HS-5 (cell line): ENCODE results near the gene CCDC59.

ENCODE experiments used
- DNase-seq: peaks from one replicate; pipeline ENCODE4 v3.0.0-alpha.2; 2012; ENCODE audit warnings: low read depth

CCDC59 gene

DNA sequence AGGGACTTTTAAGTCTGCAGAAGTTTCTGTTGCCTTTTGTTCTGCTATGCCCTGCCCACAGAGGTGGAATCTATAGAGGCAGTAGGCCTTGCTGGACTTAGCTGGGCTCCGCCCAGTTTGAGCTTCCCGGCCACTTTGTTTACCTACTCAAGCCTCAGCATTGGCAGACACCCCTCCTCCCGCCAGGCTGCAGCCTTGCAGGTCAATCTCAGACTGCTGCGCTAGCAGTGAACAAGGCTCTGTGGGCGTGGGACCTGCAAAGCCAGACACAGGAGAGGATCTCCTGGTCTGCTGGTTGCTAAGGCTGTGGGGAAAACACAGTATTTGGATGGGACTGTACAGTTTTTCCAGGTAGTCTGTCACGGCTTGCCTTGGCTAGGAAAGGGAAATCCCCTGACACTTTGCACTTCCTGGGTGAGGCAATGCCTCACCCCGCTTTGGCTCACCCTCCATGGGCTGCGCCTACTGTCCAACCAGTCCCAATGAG, 43.7 kb downstream of the CCDC59 start:
- no peak for DNase-seq
